Activated naive CD4-positive, alpha-beta T cell treated with anti-CD3 and anti-CD28 coated beads, Interleukin-2, amount 50 U/mL, for 16 hours (primary cell): ENCODE measurements around the gene KLHDC7B.
A peak's percentile ranks its signal among the peaks of the same experiment; 100 is the strongest.
"Not testable (repeated sequence)": the region's sequence is repeated elsewhere in the genome, so short reads cannot be mapped to it uniquely, and the experiment has no call there.

Experiments used
- DNase-seq: peaks from one replicate; pipeline ENCODE4 v3.0.0-alpha.2; 2020

Gene KLHDC7B

DNA sequence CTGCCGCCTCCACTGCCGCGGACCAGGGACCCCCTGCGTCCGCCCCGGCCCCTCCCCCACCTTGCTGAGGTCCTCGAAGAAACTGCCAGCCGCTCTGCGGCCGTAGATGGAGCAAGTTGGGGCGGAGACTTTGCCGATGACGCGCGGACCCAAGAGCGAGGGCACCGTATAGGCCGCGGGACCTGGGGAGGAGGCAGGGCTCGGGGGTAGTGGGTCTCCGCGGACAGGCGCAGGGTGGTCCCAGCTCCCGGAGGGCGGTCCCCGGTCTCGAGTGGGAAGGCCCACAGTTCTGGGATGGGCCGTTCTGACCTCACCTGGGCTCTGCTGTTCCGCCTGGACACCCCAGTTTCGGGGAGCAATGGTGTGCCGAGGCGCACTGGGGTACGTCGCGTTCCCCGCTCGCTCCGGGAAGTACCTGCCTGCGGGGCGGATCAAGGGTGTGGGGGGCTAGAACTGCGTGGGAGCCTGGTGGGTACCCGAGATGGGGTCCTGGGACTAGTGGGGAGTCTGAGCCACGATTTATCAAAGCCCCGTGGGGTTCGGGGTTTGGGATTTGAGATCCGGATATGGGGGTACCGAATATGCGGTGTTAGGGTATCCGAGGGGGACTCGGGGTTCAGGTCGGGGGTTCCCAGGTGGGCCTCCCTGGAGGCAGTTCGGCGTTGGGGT lies 14.7 kb upstream of the KLHDC7B start:
- peak; percentile 81 for DNase-seq

GRCh38 chr22:50531546-50531961 lies 14.1 kb upstream of the KLHDC7B start:
- peak; percentile 76 for DNase-seq

DNA sequence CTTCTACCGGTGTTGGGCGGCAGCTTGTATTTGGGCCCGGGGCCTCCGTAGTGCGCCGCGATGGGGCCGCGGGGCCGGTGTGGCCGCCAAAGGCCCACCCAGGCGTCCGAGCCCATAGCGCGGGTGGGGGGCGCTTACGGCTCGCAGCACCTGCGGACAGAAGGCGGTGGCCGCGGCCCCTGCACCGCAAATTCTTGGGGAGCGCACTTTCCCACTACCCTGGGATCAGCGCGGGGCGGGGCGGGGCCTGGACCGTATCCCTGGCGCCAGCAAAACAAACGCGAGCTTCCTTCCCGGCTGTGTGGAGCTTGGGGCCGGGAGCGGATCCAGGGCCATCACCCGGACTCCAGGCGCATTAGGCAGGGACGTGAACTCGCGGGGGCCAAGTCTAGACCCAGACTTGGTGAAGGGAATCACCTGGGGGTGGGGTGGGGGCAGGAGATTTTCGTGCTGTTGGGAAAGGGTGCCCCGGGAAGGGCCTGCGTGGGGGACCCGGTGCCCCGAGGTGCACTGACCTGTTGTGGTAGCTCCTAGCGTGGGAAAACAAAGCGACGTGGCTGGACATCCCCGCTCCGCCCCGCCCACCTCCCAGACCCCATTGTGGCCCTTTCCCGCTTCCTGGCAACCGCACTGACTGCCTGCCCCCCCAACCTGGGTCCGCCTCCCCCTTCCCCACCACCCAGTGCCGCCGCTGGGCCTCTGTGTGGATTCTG lies 13.6 kb upstream of the KLHDC7B start:
- no peak for DNase-seq

DNA sequence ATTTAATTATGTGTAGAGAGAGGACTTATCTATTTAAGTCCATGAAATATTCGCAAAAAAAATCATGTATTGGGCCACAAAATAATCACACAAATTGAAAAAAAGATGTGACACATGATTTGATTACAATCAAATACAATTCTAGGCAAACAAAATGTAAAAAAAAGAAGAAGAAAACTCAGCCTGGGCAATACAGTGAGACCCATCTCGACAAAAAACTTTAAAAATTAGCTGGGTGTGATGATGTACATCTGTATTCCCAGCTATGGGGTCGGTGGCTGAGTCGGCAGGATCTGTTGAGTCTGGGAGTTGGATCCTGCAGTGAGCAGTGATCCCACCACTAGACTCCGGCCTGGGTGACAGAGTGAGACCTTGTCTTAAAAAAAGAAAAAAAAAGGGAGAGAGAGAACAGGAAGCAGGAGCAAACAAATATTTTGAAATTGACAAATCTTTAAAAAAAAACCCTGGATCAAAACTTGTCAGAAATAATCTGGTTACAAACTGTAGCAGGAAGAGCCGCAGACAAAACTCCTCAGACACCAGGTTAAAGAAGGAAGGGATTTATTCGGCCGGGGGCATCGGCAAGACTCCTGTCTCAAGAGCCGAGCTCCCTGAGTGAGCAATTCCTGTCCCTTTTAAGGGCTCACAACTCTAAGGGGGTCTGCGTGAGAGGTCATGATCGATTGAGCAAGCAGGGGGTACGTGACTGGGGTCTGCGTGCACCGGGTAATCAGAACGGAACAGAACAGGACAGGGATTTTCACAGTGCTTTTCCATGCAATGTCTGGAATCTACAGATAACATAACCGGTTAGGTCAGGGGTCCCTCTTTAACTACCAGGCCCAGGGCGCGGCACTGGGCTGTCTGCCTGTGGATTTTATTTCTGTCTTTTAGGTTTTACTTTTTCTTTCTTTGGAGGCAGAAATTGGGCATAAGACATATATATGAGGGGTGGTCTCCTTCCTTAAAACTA lies 12.6 kb upstream of the KLHDC7B start:
- DNase-seq, result no peak

GRCh38 chr22:50533856-50534711 lies 11.6 kb upstream of the KLHDC7B start:
- DNase-seq, result not testable (repeated sequence)

GRCh38 chr22:50535113-50535512 lies 10.6 kb upstream of the KLHDC7B start:
- no peak for DNase-seq

DNA sequence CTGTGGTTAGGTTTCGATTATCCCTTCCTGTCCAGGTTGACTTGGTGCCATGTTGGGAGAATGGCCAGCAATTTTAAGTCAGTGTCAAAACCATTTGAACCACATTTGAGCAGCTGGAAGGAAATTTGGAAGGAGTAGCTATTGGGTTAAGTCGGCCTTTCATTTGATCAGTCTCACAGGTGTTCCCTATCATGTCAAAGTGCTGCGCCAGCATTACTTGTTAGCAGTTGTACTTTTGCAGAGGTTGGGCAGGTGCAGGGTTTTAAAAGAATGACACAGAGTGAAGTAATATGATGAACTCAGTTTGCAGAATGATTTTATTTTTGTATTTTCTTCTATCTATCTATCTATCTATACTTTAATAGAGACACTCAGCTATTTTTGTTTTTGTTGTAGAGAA lies 9.5 kb upstream of the KLHDC7B start:
- no peak for DNase-seq

- DNase-seq, result no peak
Measured at GRCh38 chr22:50537765-50538164, 7.9 kb upstream of the KLHDC7B start.

DNA sequence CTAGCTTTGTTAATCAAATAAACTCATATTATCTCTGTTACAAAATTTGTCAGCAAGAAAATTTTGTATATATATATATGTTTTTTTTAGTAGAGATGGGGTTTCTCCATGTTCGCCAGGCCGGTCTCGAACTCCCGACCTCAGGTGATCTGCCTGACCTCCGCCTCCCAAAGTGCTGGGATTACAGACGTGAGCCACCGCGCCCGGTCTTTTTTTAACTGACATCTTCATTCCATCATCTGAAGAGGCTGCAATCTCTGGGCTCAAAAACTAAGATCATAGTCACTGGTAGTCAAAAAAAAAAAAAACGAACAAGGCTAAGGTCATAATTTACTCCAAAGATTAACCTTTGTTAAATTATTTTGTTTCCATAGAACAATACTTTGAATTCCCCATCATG lies 5.3 kb upstream of the KLHDC7B start:
- DNase-seq, result no peak

GRCh38 chr22:50541667-50542026 lies 4.1 kb upstream of the KLHDC7B start:
- DNase-seq, result not testable (repeated sequence)

GRCh38 chr22:50542416-50542927 lies 3.2 kb upstream of the KLHDC7B start:
- DNase-seq, result no peak

DNA sequence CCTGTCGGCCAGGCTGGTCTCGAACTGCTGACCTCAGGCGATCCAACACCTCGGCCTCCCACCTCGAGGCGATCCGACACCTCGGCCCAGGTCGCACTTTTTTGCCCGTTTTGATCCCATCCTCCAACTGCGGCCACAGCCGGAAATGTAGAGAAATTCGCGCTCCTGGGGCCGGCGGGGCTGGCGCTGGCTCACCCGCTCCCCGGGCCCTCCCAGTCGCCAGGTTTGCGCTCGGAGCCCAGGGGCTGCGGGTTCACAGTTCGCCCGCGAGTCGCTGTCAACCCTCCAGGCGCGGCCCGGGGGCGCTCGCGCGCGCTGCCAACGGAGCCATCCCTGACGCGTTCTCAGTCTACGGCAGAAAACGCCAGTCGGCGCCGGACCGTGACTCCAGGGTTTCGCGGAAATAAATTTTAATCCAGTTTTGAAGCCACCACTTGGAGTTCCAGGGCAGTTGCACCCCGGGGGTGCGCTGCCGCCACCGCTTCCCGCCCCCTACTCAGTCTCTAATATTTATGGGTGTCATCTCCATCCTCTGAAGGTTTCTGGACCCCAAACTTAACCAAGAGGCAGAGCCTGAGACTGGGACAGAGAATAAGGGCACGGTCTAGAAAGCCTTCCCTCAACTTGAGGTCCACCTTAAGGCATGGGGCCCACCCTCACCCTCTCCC lies 1.5 kb upstream of the KLHDC7B start:
- peak; percentile 85 for DNase-seq

- DNase-seq, result no peak
Measured at GRCh38 chr22:50544746-50545253, 899 bp upstream of the KLHDC7B start.

DNA sequence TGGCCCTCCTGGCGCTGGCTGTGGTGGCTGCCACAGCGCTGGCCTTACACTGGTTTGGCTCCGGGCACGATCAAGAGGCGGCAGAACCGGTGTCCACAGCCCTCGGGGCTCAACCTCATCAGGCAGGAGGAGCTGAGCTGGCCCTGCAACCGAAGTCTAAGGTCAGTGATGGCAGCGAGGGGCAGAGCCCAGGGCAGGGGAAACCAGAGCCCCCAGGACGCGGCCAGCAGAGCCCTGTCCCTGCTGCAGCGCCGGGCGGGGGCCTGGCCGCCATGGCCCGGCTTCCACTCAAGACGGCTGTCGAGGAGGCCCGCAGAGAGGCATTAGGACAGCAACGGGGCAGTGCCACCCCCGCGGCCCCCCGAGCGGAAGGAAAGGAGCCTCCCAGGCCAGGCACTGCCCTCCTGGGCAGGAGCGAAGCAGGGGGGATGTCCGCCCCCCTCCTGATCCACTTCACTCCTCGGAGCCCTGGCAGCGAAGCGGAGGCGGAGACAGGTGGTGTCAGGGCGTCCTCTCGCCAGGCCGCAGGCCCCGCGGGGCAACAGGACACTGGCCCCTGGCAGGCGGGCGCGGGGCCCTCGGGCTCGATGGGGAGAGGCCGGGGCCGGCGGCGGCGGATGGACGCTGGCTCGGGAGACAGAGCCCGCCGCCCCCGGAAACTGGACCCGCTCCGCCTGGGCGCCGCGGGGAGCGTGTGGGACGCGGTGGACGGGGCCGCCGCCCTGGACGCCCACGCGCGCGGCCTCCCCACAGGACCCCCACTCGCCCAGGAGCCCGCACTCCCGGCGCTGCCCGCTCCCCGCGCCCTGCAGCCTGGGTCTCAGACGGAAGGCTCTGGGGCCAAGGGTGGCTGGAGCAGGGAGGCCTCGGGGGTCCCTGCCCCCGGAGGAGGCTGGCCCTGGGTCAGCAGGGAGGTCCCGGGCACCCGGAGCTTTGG lies 895 bp downstream of the KLHDC7B start:
- DNase-seq, result no peak

- DNase-seq, result no peak
Measured at GRCh38 chr22:50547263-50547985, 1.7 kb downstream of the KLHDC7B start.

- DNase-seq, result peak; percentile 67
Measured at GRCh38 chr22:50548040-50548920, 2.6 kb downstream of the KLHDC7B start.

GRCh38 chr22:50548921-50549790 lies 3.5 kb downstream of the KLHDC7B start:
- DNase-seq, result peak; percentile 24
